Left forelimb (tissue), 1 donor: ENCODE data around the gene MAFG.
"Not testable (repeated sequence)": the region's sequence is repeated elsewhere in the genome, so short reads cannot be mapped to it uniquely, and the experiment has no call there.

Source experiments
- DNase-seq: peaks from one replicate; pipeline ENCODE4 v3.0.0-alpha.2; 2018; ENCODE audit warnings: low spot score

The MAFG gene

DNA sequence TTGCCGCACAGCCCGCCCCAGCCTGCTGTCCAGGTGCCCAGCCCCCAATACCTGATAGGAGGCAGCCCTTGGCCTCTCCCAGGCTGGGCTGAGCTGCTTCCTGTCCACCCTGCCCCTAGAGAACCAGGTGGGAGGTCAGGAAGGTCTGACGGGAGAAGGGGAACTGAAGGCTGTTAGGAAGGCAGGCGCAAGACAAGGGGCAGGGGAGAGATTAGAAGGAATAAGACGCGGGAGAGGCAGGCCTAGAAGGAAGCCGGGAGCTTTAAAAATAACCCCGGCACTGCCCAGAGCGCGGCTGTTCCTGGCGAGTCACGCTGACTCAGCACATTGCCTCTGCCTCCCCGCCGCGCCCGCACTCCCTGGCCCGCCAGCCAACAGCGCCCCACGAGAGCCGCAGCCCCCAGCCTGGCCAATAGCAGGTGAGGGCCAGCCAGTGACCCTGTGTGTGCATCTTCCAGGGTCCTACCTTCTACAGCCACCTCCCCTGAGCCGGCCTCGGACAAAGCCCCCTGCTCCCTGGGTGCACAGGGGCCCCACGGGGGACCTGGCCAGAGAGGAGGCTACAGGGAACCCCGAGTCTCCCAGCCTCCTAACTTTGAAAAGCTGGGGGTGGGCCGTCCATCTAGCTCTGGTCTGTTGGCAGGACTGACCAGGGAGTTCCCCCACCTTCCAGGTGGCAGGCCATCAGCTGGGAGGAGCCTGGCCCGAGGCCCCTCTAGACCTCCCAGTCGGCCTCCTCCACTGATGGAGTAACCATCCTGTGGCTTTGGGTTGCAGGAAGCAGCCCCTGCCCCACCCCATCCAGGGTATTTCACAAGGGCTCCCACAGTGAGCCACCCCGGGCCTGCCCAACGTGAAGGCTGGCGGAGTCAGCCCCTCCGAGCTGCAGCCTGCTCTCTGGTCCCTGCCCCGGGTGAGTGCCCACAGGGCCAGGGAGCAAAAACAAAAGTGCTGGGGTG is 4.0 kb downstream of the MAFG start:
- no peak for DNase-seq

DNA sequence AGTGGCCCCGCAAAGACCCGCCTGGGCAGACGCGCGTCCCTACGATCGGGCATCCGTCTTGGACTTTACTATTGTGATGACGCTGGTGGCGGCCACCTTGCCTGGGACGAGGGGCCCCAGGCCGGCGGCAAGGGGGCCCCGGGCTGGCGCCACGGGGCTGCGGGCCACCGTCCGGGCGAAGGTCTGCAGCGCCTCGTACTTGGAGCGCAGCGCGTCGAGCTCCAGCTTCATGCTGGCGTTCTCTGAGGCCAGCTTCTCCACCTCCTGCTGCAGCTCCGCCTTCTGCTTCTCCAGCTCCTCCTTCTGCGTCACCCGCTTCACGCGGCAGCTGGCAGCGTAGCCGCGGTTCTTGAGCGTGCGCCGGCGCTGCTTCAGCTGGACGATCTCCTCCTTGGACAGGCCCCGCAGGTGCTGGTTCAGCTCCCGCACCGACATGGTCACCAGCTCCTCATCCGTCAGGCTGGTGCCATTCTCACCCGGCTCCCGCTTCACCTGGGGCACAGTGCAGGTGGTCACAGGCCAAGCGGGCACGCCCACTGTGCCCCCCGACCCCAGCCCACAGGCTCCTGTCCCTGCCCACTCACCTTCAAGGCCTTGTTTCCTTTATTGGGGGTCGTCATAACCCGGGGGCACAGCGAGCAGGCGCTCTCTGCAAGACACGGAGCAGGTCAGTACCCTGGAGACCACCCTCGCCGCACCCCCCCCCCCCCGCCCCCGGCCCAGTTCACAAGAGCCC is 4.8 kb downstream of the MAFG start:
- no peak for DNase-seq

DNA sequence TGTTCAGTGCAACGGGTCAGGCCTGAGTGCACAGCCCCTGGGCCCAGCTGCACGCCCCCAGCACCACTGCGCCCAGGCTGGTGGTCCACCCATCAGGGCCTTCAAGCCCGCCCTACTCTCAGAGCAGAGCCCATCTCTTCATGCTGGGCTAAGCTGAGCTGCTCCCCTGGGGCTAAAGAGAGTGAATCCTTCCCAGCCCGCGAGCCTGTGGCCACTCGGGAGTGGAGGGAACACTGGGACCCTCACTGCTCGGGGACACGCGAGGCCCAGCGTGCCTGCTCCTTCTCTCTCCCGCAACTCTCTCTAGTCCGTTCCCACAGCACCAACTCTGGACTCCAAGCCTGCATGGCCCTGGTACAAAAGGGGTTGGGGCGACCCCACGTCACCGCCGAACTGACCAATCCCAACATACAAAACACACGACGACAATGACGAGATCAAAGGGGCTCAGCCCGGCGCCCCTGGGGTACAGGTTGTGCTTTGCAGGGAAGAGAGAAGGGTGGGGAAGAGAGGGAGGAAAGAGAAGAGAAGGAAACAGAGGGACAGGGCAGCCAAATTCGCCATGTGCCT is 5.5 kb downstream of the MAFG start:
- DNase-seq: no peak

DNA sequence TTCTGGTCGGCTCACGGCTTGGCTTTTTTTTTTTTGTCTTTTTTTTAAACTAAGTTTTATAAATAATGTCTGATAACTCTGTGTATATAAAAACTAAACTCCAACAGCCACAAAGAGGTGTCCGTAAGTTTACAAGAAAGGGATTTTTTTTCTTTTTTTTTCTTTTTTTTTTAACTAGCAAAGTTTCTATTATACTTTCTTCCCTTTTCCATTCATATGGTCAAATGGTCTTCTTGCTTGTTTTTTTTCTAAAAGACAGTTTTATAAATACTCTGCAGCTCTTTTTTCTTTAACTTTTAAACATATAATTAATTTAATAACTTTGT is 6.0 kb downstream of the MAFG start:
- DNase-seq: no peak

DNA sequence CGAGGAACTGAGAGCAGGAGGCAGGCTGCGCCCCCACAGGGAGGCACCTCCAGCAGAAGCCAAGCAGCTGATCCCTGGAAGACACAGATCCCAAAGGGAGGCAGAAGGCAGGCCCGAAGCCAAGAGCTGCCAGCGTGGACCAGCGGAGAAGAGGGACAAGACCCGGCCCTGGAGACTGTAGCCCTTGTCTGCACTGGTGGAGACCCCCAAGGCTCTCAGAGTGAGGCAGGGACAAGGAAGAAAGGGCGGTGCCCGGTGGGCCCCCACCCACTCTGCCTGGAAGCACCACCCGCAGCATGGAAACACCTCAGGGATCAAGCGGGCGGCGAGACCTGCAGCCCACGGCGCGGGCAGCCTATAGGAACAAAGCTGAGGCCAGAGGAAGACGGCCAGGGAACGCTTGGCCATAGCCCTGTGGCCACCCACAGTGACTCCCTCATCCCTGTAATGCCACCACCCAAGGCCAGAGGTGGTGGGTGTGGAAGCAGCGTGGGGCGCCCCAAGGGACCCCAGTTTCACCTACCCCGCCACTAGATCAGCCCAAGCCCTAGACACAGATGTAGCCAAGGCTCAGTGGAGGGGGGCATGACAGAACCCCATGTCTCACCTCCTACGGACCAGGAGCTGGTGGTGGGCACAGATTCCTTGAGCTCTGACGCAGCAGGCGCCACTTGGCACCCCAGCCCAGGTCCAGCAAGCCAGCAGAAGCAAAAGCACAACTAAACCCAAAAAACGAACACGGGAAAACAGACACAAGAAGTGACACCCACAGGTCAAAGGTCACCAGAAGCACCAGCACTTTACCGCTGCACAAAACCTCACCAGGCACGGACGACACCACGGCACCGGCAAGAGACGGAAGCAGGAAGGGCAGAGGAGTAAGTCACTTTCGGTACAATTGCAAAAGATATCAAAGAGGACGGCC is 6.7 kb downstream of the MAFG start:
- no peak for DNase-seq

DNA sequence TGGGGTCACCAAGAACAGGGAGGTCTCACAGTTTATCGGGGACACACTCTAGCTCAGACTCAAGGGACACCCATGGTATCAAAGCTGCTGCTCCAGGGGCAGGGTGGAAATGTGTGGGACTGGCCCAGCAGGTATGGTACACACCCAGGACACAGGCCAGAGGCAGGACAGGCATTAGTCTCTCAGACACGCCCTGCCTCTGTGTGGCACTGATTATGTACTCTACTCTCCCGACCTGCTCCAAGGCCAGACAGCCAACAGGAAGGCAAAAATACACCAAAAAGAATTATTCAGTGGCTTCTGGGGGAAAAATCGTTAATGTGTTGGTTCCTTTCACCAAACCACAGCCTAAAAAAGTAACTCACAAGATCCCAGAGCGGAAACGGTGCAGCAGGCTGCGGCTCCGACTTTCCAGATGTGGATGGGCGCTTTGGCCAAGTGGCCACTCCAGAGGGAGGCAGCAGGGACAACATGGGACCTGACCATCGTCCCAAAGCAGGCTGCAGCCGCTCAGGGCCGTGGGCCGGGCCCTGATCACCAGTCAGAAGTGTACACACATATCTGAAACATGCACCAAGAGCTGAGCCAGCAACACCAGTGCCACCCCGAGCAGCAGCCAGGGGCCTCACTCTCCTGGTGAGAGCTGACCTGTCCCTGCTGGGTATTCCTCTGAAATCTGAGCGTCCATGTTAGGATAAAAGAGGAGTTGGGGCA is 8.5 kb downstream of the MAFG start:
- no peak for DNase-seq

DNA sequence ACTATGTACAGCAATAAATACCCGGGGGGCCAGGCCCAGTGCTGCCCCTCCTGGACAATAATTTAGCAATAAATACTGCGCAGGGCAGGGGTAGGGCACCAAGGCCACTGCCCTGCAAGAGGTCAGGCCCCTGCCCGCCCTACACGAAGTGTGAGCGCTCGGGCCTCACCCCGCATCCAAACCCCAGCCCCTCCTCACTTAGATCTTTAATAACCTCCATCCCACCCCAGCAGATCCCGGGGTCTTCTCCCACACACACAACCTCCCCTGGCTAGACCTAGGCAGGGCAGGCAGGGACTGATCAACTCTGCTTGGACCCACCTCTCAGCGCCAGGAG is 9.2 kb downstream of the MAFG start:
- DNase-seq: not testable (repeated sequence)

DNA sequence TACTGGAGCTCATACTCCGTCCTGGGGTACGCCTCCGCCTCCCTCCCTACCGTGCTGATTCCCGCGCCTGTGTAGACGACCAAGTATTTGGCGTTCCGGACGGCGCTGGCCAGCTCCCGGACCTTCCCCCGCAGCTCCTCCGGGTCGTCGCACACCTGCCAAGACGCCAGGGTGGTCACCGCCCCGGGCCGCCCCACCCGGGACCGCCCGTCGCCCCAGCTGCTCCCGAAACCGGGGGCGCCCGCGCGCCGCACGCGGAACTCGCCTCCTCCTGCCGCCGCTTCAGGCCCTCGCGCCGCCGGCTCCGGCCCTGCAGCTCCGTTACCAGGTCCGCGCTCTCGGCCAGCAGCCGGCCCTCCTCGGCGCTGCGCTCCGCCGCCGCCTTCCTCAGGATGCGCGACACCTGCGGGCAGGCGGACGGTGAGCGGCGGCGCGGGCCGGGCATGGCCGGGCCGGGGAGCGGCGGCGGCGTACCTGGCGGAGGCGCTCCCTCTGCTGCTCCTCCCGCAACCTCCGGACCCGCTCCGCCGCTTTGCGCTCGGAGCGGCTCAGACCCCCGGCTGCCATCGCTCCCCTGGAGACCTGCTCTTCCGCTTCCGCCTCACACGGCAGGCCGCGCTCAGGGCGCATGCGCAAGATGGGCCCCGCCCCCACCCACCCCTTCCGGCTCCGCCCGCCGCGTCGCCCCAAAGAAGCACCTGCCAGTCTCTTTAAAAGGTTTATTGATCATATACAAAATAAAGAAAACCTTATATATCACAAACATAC is 9.8 kb downstream of the MAFG start, which contains the start of gene SIRT7:
Gene SIRT7 (minus strand): TSS at position 612 of the 768 bp plus-strand sequence. CDS start 45 bp downstream, at position 567.
- peak; percentile 92 for DNase-seq

DNA sequence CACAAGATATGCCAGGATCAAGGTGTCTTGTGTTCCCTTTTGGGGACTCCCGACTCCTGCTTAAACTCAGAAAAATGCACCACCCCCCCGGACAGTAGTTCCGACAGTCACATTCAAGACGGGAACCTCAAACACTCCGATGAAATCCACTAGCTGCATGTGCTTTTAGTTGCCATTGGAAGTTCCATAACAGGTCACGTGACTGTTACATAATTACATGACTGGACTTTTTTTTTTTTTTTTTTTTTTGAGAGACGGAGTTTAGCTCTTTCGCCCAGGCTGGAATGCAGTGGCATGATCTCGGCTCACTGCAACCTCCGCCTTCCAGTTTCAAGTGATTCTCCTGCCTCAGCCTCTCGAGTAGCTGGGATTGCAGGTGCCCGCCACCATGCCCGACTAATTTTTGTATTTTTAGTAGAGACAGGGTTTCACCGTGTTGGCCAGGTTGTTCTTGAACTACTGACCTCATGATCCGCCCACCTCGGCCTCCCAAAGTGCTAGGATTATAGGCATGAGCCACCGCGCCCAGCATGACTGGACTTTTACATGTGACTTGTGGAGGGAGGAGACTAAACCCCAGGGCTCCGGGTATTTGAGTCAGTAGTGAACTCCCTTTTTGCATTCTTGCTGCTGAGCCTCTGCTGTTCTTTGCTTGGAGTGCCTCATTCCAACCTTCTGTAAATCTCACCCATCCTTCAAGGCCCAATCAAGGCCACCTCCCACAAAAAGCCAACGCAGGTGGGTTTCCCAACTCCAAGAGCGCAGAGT is 11.1 kb downstream of the MAFG start:
- DNase-seq: no peak

DNA sequence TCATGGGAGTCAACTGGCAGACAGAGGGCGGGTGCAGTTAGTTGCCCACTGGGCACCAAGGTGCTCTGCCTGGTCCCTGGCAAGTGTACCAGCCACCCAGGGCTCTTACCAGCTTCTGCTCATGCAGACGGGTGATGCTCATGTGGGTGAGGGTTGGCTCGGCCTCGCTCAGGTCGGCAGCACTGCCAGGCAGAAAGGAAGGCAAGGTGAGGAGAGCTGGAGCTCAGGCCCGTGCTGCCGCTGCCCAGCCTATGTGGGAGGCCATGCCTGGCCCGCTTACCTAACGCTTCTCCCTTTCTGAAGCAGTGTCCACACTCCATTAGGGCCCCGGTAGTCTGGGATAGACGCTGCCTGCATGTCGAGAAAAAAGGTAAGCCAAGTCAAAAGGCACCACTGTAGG is 12.2 kb downstream of the MAFG start:
- DNase-seq: no peak

DNA sequence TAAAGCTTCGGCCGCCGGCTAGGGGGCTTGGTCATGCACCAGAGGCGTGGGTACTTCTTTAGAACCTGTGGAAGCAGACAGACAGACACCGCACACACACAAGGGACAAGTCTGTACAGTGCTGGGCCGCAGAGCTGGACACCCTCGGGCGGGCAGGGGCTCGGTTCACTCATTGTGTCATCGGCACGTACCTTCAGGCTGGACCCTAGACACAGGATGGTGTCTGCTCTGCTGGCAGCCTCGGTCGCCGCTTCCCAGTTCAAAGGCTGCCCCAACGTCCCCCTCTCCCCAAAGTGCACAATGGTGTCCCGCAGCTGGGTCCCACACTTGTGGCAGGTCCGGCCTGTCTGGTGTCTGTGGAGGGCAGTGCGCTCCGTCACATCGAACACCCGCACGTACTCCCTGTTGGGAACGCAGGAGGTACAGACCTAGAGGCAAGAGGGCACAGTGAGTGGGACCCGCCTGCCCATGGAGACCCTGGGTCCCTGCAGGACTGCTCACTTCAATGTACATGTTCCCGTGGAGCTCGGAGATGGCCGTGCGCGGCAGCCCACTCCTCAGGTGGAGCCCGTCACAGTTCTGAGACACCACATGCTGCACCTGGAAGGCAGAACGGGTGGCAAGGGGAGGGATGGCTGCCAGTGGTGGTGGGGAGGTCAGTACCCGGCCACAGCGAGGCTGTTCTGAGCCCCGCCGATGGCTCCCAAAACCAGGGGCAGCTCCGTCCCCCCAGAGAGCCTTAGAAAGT is 13.3 kb downstream of the MAFG start:
- DNase-seq: no peak

DNA sequence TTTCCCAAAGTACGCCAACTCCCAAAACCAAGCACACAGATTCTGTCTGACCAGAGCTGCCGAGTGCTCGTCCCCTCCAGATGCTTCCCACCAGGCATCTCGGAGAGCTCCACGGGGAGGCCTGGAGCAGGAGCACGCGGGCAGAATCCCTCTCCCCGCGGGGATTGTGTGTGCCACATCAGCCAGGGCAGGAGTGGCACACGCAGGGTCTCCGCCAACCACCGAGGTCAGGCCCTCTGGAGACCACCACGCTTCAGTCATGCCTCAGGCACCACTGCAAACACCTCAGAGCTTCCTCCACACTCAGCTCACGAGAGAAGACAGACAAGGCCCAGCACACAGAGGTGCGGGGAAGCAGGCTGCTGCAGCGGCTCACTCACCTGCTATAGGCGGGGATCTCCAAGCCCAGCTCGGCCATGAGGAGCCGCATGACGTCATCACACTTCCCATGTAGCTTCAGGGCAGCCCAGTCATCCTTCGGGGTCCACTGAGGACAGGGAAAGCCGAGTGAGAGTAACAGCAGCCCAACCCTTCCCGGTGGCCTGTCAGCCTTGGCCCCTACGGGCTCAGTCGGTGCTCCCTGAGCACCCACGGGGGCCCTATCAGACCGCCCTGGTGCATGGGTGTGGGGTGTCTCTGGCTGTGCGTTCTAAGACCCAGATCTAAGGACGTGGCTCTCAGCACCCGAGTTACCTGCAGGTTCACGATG is 14.0 kb downstream of the MAFG start:
- DNase-seq: no peak

DNA sequence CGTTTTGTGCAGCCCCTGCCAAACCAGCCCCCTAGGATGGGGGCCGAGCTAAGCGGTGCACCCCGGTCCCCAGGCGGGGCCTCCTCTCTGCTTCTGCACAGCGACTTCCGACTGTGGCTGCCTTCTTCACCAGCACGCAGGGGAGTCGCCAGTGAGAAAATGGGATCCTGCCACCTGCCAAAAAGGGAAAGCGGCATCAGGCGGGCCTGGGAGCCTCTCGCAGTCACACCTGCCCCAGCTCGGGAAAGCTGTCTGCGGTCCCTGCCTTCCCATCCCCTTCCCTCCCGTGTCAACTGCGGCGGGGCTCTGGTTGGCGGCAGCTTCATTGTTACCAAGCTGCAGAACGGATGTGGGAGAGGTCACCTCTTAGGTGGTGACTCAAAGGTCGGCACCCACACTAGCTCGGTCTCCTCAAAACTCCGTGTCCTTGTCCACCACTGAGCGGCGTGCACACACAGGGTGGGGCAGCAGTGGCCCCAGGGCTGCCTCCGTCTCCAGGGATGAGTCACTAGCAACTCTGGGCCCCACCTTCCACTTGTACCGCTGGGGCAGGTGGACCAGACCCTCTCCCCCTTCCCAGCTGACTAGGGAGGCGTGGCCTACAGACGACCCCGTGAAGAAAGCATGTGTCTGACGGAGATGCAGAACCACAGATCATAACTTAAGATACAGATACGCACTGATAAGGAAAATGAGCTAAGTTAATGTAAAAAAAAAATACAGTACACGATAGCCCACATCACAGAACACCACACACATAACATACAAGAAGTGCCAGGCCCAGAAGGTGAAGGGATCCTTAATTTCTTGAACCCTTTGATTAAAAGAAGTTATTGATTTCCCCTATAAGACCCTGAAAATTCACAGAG is 14.9 kb downstream of the MAFG start:
- no peak for DNase-seq

DNA sequence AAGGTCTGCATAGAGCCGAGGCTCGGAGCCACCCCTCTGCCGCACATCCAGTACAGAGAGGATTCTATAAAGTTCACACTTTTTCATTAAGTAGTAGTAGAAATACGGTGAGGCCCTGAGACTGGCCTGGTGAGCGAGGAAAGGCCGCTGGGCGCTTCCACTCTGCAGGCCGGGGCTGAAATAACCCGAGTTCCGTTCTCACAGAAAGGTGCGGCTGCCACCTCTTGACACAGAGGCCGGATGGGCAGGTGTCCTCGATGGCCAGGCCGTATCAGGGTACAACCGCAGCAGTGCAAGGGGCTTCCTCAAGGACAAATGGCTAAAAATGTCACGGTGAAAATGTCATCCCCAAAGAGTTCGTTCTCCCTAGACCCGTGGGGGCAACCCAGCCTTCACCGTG is 15.6 kb downstream of the MAFG start:
- no peak for DNase-seq

DNA sequence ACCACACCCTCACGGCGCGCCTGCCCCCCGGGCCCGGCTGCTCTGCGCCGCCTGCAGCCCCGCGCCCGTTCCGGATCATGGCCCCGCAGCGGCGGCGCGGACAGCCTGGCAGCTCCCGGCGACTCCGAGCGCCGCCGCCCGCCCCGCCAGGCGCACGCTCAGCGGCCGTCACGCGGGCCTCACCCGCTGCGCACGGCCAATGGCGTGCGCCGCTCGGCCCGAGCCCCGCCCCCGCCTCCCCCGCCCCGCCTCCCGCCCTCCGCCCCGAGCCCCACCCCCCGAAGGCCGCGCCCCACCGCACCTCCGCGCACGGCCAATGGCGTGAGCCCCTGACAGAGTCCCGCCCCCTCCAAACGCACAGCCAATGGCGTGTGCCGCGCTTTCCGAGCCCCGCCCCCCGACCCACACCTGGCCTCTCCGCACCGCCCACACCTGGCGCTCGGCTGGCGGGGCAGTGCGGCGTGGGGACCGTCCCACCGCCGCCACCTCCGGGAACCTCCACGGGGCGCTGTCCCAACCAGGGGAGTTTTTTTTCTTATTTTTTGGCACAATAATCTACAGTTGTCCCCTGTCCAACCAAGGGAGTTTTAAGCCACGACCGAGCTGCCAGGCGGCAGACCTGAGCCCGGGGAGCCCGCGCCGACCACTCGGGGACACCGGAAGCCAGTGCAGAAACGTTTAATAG is 16.1 kb downstream of the MAFG start, which contains the start of gene PCYT2:
Gene PCYT2 (minus strand): TSS at position 123 of the 685 bp plus-strand sequence. CDS start 44 bp downstream, at position 79.
- peak; percentile 91 for DNase-seq

DNA sequence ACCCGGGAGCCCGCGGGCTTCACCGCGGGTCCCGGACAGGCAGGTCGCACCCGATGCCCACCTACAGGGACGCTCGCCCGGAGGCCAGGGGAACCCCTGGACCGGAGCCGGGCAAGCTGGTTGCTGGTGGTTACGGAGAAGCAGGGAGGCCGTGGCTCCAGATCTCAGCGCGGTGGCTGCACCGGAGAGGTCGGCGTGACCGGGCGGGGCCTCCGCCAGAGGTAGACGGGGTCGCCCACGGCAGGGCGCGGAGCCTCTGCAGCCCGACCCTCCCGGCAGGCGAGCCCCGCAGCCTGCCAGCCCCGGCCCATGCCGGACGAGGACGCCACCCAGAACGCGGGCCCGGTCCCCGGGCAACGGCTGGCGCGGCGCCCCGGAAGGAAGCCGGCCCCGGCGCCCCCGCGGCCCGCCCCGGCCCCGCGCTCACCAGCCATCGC is 16.7 kb downstream of the MAFG start:
- no peak for DNase-seq
